Measurements from ENCODE around the gene PIGM.

Gene PIGM

GRCh38 chr1:160022330-160023310 is 9.2 kb downstream of the PIGM start:
- no peak for DNase-seq (ENCODE audit: low spot score)

DNA sequence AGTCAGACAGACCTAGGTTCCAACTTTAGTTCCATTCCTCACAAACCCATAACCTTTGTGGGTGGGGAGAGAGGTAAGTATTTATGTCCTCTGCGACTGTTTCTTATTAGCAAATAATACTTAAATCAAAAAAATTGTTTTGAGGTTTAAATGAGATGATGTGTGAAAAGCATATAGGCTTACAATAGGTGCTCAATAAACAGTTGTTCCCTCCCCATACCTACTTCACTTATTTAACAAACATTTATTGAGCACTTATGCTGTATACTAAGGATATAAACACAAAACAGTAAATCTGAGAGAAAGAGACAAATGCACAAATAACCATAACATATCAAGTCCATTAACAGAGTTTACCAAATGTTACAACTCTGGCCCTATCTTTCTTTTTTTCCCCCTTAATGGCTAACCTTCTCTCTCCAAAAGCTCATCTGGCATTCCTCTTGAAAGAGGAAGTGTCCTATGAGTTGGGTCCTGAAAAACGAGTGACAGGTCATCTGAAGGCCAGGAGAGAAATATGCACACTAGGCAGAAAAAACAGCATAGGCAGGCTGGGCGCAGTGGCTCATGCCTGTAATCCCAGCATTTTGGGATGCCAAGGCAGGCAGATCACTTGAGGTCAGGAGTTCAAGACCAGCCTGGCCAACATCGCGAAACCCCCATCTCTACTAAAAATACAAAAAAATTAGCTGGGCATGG is 10.3 kb downstream of the PIGM start:
- DNase-seq (ENCODE audit: low spot score): no peak

DNA sequence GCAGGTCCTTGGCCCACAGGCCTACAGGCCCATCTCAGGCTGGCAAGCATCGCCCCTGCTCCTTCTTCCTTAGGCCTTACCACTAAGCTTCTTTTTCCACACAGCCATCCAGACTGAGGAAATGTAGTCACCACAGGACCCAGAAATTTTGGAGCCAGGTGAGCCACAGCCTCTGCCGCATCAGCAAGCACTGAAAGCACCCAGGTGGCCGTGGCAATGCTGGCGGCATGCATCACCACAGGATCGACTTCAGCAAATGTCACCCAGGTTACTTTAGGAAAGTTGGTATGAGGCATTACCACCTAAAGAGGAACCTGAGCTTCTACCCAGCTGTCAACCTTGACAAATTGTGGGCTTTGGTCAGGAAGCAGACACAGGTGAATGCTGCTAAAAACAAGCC is 11.6 kb downstream of the PIGM start:
- DNase-seq (ENCODE audit: low spot score): no peak

DNA sequence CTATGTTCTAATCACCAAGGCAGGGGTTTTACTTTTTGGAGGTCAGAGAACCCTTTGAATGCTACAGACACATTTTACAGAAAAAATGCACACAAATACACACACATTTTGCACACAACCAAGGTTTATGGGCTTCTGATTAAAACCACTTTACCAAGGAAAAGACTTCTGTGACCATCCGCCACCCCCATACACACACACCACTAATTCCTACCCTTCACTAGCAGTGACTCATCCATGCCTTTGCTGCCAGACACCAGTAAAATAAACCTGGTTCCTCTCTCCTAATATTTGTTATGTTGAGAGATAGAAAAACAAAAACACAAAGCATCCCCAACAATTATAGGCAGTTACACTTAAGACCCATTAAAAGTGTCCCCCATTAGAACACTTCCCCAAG is 12.9 kb downstream of the PIGM start:
- peak; percentile 28 for DNase-seq (ENCODE audit: low spot score)

- DNase-seq (ENCODE audit: low spot score): no peak
Observed at GRCh38 chr1:160018347-160018746, 13.4 kb downstream of the PIGM start.

DNA sequence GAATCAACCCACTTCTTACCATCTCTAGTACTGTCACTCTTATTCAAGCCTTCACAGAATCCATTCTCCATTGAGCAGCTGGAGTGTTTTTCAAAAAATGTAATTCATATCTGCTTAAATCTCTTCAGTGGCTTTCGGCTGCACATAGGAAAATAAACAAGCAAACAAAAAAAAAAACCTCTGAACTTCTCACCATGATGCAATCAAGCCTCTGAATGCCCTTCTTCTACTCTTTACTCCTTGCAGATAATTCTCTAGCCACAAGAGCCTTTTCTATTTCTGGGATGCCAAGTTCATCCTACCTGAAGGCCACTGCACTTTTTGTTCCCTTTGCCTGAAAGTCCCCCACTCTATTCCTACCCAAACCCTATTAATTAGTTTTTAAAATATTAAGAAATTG is 14.2 kb downstream of the PIGM start:
- DNase-seq (ENCODE audit: low spot score): no peak

GRCh38 chr1:160011781-160012180 is 20.0 kb downstream of the PIGM start:
- no peak for DNase-seq (ENCODE audit: low spot score)

DNA sequence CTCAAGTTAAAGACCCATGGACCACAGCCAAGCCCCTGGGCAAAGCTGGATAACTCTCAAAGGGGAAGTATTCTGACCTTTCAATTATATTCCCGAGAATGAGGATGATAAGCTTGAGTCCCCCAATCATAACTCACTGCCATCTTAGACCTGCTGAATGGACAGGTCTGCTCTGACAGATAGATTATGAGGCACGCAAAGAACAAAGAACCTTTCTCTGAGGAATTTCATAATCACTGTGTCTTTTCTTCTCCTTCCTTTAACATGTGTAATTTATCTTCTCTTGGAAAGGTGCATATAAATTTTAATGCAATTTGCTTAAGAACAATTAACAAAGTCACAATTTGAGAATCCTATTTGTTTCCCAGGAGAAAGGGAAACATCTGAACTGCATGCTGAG is 22.0 kb downstream of the PIGM start:
- DNase-seq (ENCODE audit: low spot score): no peak

- no peak for DNase-seq (ENCODE audit: low spot score)
Observed at GRCh38 chr1:160009081-160009480, 22.7 kb downstream of the PIGM start.

DNA sequence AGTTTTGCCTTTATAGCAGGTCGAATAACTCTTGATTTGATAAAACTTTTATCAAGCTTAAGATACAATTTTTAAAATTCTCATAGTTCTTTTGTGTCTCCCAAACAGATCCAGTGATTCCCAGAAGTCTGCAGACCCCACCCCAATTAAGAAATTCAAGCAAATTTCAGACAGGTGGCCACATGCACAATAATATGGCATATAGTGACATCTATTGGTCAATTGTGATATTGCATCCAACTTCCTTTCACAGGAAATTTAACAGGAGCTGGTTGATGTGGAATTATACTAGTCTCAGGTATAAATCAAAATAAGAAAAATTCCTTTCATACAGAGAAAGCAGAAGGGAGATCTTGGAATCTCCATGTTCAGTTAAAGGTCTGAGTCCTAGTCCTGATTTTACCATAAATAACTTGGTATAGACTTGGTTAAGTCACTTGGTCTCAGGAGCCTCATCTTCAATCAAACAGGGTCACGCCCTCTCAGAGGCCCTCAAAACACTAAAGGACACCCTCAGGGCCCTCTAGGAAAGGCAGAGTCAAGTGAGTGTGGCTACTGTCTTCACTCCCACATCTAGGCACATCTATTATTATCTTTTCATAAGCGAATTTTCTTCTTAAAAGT is 24.1 kb downstream of the PIGM start:
- DNase-seq (ENCODE audit: low spot score): peak; percentile 46

DNA sequence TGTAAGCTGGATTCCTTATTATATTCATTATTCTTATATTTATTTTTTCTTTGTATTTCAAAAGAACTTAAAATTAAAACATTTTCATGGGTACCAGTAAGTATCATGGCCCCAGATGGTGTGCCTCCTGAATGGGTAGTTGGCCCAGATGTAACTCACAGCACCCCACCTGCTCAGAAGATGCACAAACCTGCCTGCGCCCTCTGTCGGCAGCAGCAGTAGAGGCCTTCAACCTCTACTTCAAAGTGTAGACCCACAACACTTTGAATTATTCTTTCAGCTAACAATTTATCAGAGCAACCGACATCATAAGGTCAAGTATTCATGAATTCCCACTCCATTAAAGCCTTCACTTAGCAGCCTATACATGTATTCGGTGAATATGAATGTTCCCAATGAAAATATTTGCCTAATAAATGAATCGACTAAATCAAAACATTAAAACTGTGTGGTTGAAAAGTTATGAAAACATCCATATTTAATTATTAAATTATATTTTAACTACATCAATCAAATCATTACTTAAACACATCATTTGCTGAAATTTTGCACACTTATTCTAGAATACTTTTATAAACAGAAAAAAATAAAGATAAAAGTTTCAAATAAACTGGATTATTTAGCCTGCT is 25.4 kb downstream of the PIGM start:
- peak; percentile 80 for DNase-seq (ENCODE audit: low spot score)

DNA sequence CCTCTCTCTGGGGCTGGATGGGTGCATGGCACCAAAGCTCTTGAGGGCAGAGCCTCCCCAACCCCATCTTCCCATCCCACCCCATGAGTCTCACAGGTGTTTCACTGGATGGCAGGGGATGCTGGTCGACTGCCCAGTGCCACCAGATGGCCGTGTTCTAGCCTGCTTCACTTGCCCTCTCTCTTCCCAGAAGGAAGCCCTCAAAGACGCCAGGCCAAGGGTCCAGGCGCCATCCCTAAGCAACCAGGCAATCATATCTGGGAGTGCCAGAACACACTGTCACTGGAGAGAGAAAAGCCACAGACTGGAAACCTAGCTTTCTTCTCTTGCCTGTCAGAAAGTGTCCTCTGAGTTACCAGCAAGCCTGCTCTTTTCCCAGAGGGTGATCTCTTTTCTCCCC is 26.7 kb downstream of the PIGM start:
- no peak for DNase-seq (ENCODE audit: low spot score)

DNA sequence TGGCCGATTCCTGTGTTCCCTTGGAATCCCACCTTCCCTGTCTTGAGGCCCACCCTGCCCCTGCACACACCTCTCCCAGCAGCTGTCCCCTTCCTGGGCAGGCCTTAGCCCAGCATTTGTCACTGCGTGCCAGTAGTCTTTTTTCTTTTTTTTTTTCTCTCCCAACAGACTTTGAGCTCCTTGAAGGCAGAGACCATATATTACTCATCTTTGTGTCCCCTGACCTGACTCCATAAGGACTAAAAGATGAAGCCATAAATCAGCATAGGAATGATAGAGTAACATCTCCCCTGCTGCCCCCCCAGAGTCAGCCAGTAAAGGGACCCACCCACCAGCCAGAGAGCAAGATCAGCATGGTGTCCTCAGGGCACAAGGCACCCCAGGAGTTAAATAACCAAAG is 27.4 kb downstream of the PIGM start:
- DNase-seq (ENCODE audit: low spot score): no peak

DNA sequence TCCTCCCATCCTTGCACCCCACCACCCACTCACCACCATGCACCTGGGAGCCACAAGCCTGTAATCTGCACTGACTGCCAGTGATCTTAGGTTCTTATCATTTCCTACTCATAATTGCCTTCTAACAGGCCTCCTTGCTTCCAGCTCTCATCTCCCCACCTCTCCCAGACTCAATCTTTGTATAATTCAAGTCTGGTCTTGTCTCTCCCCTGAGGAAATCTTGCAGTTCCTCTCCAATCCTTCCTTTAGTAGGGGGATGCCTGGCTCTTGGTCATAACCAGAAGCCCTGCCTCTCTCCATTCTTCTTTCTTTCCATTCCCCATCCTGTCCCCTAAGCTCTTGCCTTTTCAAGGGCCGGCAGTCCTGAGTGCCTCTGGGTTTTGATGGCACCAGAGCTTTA is 27.8 kb downstream of the PIGM start:
- DNase-seq (ENCODE audit: low spot score): no peak

GRCh38 chr1:160001440-160001839 is 30.4 kb downstream of the PIGM start:
- no peak for DNase-seq (ENCODE audit: low spot score)

GRCh38 chr1:159999204-159999603 is 32.6 kb downstream of the PIGM start:
- DNase-seq (ENCODE audit: low spot score): no peak

GRCh38 chr1:159996653-159997052 is 35.1 kb downstream of the PIGM start:
- no peak for DNase-seq (ENCODE audit: low spot score)

DNA sequence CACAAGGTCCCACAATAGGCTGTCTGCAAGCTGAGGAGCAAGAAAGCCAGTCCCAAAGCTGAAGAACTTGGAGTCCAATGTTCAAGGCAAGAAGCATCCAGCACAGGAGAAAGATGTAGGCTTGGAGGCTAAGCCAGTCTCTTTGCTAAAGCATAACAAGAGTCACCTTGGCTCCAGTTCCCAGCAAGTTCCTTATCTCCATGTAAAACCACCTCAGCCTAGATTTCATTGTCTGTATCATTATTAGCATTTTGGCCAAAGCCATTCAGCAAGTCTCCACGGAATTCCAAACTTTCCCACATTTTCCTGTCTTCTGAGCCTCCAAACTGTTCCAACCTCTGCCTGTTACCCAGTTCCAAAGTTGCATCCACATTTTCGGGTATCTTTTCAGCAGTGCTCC is 36.9 kb downstream of the PIGM start:
- DNase-seq (ENCODE audit: low spot score): no peak

GRCh38 chr1:159993911-159994310 is 37.9 kb downstream of the PIGM start:
- DNase-seq (ENCODE audit: low spot score): no peak

DNA sequence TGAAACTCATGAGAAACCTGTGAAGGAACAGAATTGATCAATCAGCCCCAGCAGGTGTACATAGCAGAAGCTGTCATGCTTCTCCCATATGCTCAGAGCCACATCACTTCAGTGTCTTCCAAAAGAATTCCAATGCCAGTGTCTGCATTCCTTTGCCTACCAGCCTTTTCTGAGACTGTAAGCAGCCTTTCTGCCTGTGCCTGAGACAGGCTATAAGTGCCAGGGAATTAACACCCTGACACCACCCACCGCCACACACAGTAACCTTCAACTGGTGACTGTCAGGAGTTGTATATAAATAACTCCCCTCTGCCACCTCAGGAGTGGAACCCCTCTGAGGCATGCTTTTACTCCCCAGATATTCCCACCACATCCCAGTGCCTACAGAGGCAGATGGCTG is 39.6 kb downstream of the PIGM start:
- DNase-seq (ENCODE audit: low spot score): no peak

GRCh38 chr1:159991513-159991912 is 40.3 kb downstream of the PIGM start:
- DNase-seq (ENCODE audit: low spot score): peak; percentile 17

GRCh38 chr1:159990005-159990404 is 41.8 kb downstream of the PIGM start:
- DNase-seq (ENCODE audit: low spot score): no peak
